IMR-90 (cell line): ENCODE measurements around the gene DYNC2LI1. TPM values are rescaled to one million over a fixed set of nuclear protein-coding genes. Genes with fewer than 3 reads are reported as not detected.

Source experiments
- ATAC-seq: fragments of 200-7000 bp; cut with Tn5 transposase; 2 replicates; pipeline ENCODE4 v1.9.1; 2020; ENCODE audit warnings: low read depth, mild to moderate bottlenecking, moderate library complexity
- BruUV-seq: library from RNA; stranded (reverse); fragments of 400-500 nt; replicated peaks from 2 replicates; lab custom pipeline; 2021; lab: Mats Ljungman, UMichigan
- CTCF ChIA-PET: fragments of 300-600 bp; formaldehyde crosslinking; extraction: SDS; loops from one replicate; lab custom pipeline; 2021; ENCODE audit warnings: antibody characterized with exemption; lab: Yijun Ruan, JAX
- POLR2A ChIA-PET: fragments of 300-600 bp; sonication (Branson Sonifier 250); formaldehyde crosslinking; loops from one replicate; lab custom pipeline; 2022; ENCODE audit warnings: antibody characterized with exemption; ENCODE audit not compliant: unreplicated experiment; lab: Charles Lee
- DNase-seq: peaks from one replicate; pipeline ENCODE4 v3.0.0; 2013
- H2AFZ ChIP-seq: replicated peaks from 2 replicates; pipeline ENCODE3; 2013; ENCODE audit warnings: low read length, mild to moderate bottlenecking; ENCODE audit not compliant: poor library complexity
- H2AK5ac ChIP-seq: 2 replicates; pipeline ENCODE4 v1.6.1; 2013; ENCODE audit warnings: low read depth, low read length, inconsistent platforms
- H2AK9ac ChIP-seq: replicated peaks from 2 replicates; pipeline ENCODE3; 2013; ENCODE audit warnings: mild to moderate bottlenecking, low read depth, low read length, moderate library complexity; ENCODE audit not compliant: poor library complexity
- H2BK120ac ChIP-seq: 2 replicates; pipeline ENCODE4 v1.6.1; 2013; ENCODE audit warnings: low read depth, low read length, inconsistent platforms
- H2BK15ac ChIP-seq: 3 replicates; pipeline ENCODE4 v1.6.1; 2013; ENCODE audit warnings: low read depth, low read length, inconsistent platforms
- H2BK20ac ChIP-seq: 2 replicates; pipeline ENCODE4 v1.6.1; 2013; ENCODE audit warnings: low read depth, mild to moderate bottlenecking, inconsistent platforms, low read length, moderate library complexity
- H2BK5ac ChIP-seq: 2 replicates; pipeline ENCODE4 v1.6.1; 2013; ENCODE audit warnings: mild to moderate bottlenecking, low read depth, low read length, inconsistent platforms; ENCODE audit not compliant: poor library complexity, severe bottlenecking
- H3K14ac ChIP-seq: replicated peaks from 2 replicates; pipeline ENCODE4 v1.6.1; 2013; ENCODE audit warnings: low read depth, low read length, inconsistent platforms
- H3K18ac ChIP-seq: 2 replicates; pipeline ENCODE4 v1.6.1; 2013; ENCODE audit warnings: low read depth, low read length, control low read depth
- H3K23ac ChIP-seq: 2 replicates; pipeline ENCODE4 v1.6.1; 2013; ENCODE audit warnings: low read depth, low read length, inconsistent platforms
- H3K27ac ChIP-seq: 2 replicates; pipeline ENCODE4 v1.5.1; 2013; ENCODE audit warnings: mild to moderate bottlenecking, control low read depth, low read length; ENCODE audit not compliant: insufficient read depth
- H3K27me3 ChIP-seq: 2 replicates; pipeline ENCODE4 v1.6.1; 2013; ENCODE audit warnings: low read length; ENCODE audit not compliant: control insufficient read depth, insufficient read depth
- H3K36me3 ChIP-seq: 2 replicates; pipeline ENCODE4 v1.6.1; 2013; ENCODE audit warnings: low read length, mixed read lengths; ENCODE audit not compliant: control insufficient read depth, insufficient read depth
- H3K4ac ChIP-seq: 2 replicates; pipeline ENCODE4 v1.6.1; 2013; ENCODE audit warnings: low read depth, low read length, inconsistent platforms
- H3K4me1 ChIP-seq: 2 replicates; pipeline ENCODE4 v1.6.1; 2013; ENCODE audit warnings: low read length, mixed read lengths; ENCODE audit not compliant: control insufficient read depth, insufficient read depth
- H3K4me2 ChIP-seq: 2 replicates; pipeline ENCODE4 v1.6.1; 2013; ENCODE audit warnings: low read depth, mild to moderate bottlenecking, control low read depth, low read length, moderate library complexity
- H3K4me3 ChIP-seq: 2 replicates; pipeline ENCODE4 v1.5.1; 2013; ENCODE audit warnings: low read depth, mild to moderate bottlenecking, control low read depth, low read length, moderate library complexity; ENCODE audit not compliant: insufficient read depth
- H3K56ac ChIP-seq: 2 replicates; pipeline ENCODE4 v1.6.1; 2013; ENCODE audit warnings: low read length, inconsistent platforms; ENCODE audit not compliant: insufficient read depth; ENCODE audit errors: extremely low read depth
- H3K79me1 ChIP-seq, 2 experiments: 2 replicates each; pipeline ENCODE4 v1.6.1; 2013; ENCODE audit warnings: low read length in 2 of 2, inconsistent platforms in 1 of 2, low read depth in 1 of 2
- H3K9ac ChIP-seq: 2 replicates; pipeline ENCODE4 v1.6.1; 2013; ENCODE audit warnings: low read depth, low read length, control low read depth
- H3K9me1 ChIP-seq: 2 replicates; pipeline ENCODE4 v1.6.1; 2013; ENCODE audit warnings: low read length, inconsistent platforms; ENCODE audit not compliant: insufficient read depth
- H3K9me3 ChIP-seq: 2 replicates; pipeline ENCODE4 v1.6.1; 2013; ENCODE audit warnings: low read length; ENCODE audit not compliant: control insufficient read depth, insufficient read depth
- H4K20me1 ChIP-seq: 2 replicates; pipeline ENCODE4 v1.6.1; 2013; ENCODE audit warnings: low read length, inconsistent platforms; ENCODE audit not compliant: insufficient read depth
- H4K5ac ChIP-seq: 2 replicates; pipeline ENCODE4 v1.6.1; 2013; ENCODE audit warnings: mild to moderate bottlenecking, low read depth, low read length, control low read depth
- H4K8ac ChIP-seq, 2 experiments: 2 replicates each; pipeline ENCODE4 v1.6.1; 2013; ENCODE audit warnings: low read depth in 2 of 2, low read length in 2 of 2, control low read depth in 1 of 2, inconsistent platforms in 1 of 2
- H4K91ac ChIP-seq: 2 replicates; pipeline ENCODE4 v1.6.1; 2013; ENCODE audit warnings: low read depth, low read length, inconsistent platforms; ENCODE audit not compliant: insufficient read depth
- BHLHE40 ChIP-seq: fragments of 150-350 bp; IDR thresholded peaks from 2 replicates; pipeline ENCODE4 v1.6.1; 2016; ENCODE audit warnings: mild to moderate bottlenecking, low read depth, low read length
- RAD21 ChIP-seq: IDR thresholded peaks from 2 replicates; pipeline ENCODE4 v1.6.1; 2012; ENCODE audit warnings: low read length, improper control_type of control experiment
- WGBS, 2 experiments: methylation state at CpG; one replicate each; pipeline versions ENCODE4 v1.1.5 to v1.1.7; 2013; ENCODE audit warnings: missing lambda C conversion rate in 2 of 2; ENCODE audit not compliant: insufficient read length in 1 of 2; ENCODE audit errors: extremely low coverage in 2 of 2; 5-methylcytosine and 5-hydroxymethylcytosine counted together
- dilution Hi-C: fragments of 300-500 bp; cut with HindIII; formaldehyde crosslinking; loops from one replicate; pipeline ENCODE4 v1.14.3; 2018; ENCODE audit warnings: low sequenced_read_pairs; ENCODE audit not compliant: unreplicated experiment
- in situ Hi-C: fragments of 300-500 bp; cut with MboI; formaldehyde crosslinking; loops from 3 replicates; pipeline ENCODE4 v1.14.3; 2019; ENCODE audit warnings: low sequenced_read_pairs, inconsistent platforms, mixed read lengths
- intact Hi-C: fragments of 100-400 bp; cut with micrococcal nuclease; formaldehyde crosslinking; loops from 2 replicates; pipeline ENCODE4 v1.10.0; 2022
- polyA plus RNA-seq, 3 experiments: library from polyadenylated mRNA; depleted of rRNA; stranded (reverse); fragments of >200 nt; gene quantifications; 2 replicates each; pipeline ENCODE4 v1.2.3, GENCODE V29; 2012; ENCODE audit warnings: low replicate concordance in 1 of 3
- total RNA-seq: library from RNA; depleted of rRNA; stranded (reverse); fragments of >200 nt; gene quantifications from 2 replicates; pipeline ENCODE4 v1.2.3, GENCODE V29; 2012
- TF ChIP-seq, protein P1 (sequence below): fragments of 150-350 bp; IDR thresholded peaks from 2 replicates; pipeline ENCODE4 v1.6.1; 2017; ENCODE audit warnings: mild to moderate bottlenecking, antibody characterized with exemption, low read length, low read depth

The DYNC2LI1 gene
- total and polyA plus RNA-seq, 2 of the 4 experiments (the other 2 are of a cell fraction), result 5.2 to 10.4 TPM

DNA sequence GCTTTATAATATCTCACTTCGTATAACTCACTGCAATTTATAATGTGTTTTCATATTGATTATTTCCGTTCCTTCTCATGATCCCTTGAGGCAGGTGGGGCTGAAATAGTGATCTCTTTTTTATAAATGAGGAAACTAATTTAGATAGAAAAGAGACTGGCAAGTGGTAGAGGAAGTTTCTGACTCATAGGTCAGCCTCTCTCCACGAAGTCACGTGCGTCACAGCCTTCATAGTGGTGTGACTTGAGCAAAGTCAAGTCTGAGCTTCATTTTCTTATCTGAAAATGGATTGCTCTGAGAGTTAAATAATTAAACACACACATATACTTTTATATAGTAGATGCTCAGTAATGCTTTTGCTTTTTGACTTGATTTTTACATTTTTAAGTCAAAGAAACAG, 44.9 kb downstream of the DYNC2LI1 start:
- Histone ChIP-seq H3K9me3 (no peaks in the 10 kb centered on the region), H2BK20ac (no peak overlapping the region), H3K27me3 (peaks cover 12% of the 10 kb centered on the region), H3K4ac (no peak overlapping the region), H4K91ac (no peak overlapping the region), H2BK5ac (no peak overlapping the region), H4K5ac (no peak overlapping the region), H4K20me1 (no peaks in the 10 kb centered on the region), H3K9me1 (no peaks in the 10 kb centered on the region), H3K4me2 (no peak overlapping the region), H3K18ac (no peak overlapping the region), H3K4me3 (no peak overlapping the region), H3K36me3 (no peaks in the 10 kb centered on the region), H2AK5ac (no peak overlapping the region), H3K14ac (no peak overlapping the region), H2BK15ac (no peak overlapping the region), H4K8ac (no peak overlapping the region), H2AK9ac (no peak overlapping the region), H2BK120ac (no peak overlapping the region), H3K4me1 (no peaks in the 10 kb centered on the region), H3K23ac (no peak overlapping the region), H3K27ac (no peak overlapping the region), H2AFZ (no peak overlapping the region), H3K56ac (no peak overlapping the region), H3K9ac (no peak overlapping the region), H3K79me1 (no peaks in the 10 kb centered on the region)
- CTCF ChIA-PET, result no interaction called here
- no CpG with 5 or more reads among the region's 5 CpGs for WGBS, 2 experiments
- ATAC-seq (peak; percentile 40; the same call in 1 of the 2 replicates), DNase-seq (peak; percentile 74)
- POLR2A ChIA-PET, result no interaction called here
- dilution Hi-C loops (no loop called here), intact Hi-C loops (no loop called here), in situ Hi-C loops (no loop called here)
- TF ChIP-seq RAD21 (no peak), BHLHE40 (peak; percentile 89)
- TF ChIP-seq, protein P1, sequence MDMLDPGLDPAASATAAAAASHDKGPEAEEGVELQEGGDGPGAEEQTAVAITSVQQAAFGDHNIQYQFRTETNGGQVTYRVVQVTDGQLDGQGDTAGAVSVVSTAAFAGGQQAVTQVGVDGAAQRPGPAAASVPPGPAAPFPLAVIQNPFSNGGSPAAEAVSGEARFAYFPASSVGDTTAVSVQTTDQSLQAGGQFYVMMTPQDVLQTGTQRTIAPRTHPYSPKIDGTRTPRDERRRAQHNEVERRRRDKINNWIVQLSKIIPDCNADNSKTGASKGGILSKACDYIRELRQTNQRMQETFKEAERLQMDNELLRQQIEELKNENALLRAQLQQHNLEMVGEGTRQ, result peak; percentile 73
- no TSS peak for BruUV-seq
